PC-3 (cell line): ENCODE results near the gene TRAFD1.

ENCODE experiments used
- CTCF ChIP-seq: fragments of 300-600 bp; sonication (generic); conservative IDR thresholded peaks from 2 replicates; pipeline ENCODE4 v1.5.1; 2017; ENCODE audit warnings: antibody characterized with exemption, low read depth, mild to moderate bottlenecking, low read length
- EZH2 ChIP-seq: fragments of 300-600 bp; sonication (generic); IDR thresholded peaks from one replicate; pipeline ENCODE4 v1.6.1; 2017; ENCODE audit warnings: antibody characterized with exemption, mild to moderate bottlenecking, low read length; ENCODE audit not compliant: unreplicated experiment
- EZH2phosphoT487 ChIP-seq: fragments of 300-600 bp; sonication (generic); IDR thresholded peaks from 2 replicates; pipeline ENCODE4 v1.6.1; 2018; ENCODE audit warnings: mild to moderate bottlenecking, antibody characterized with exemption, low read length, borderline replicate concordance

- TF ChIP-seq CTCF (no peak), EZH2 (no peak), EZH2phosphoT487 (no peak)
Observed at GRCh38 chr12:112160611-112161010, 35.3 kb downstream of the TRAFD1 start.
